Esophagus squamous epithelium (tissue), 4 donors: ENCODE measurements around the gene BET1L.
"Not testable (repeated sequence)": the region's sequence is repeated elsewhere in the genome, so short reads cannot be mapped to it uniquely, and the experiment has no call there.

Source experiments
- CTCF ChIP-seq, 6 experiments: fragments of 450-650 bp in 4 of 6; fragments of 200-600 bp in 2 of 6; sonication (generic) in 2 of 6; IDR thresholded peaks; one replicate each; pipeline ENCODE4 v1.5.1; 2016 to 2019; ENCODE audit warnings: antibody characterized with exemption in 6 of 6, mild to moderate bottlenecking in 4 of 6, moderate library complexity in 4 of 6
- POLR2A ChIP-seq, 4 donors: fragments of 450-650 bp; IDR thresholded peaks; one replicate each; pipeline ENCODE4 v1.6.1; 2017; ENCODE audit warnings: antibody characterized with exemption in 4 of 4, mild to moderate bottlenecking in 4 of 4, moderate library complexity in 3 of 4

GRCh38 chr11:192674-193128 is 14.5 kb downstream of the BET1L start, which contains the start of gene SCGB1C1:
- not testable (repeated sequence) for TF ChIP-seq POLR2A, CTCF (IDR thresholded peaks at IDR 0.05)
